Mesenchymal stem cell (in vitro differentiated cells and primary cell): ENCODE measurements around the gene IKZF1.

Experiments
- DNase-seq: peaks from one replicate; pipeline ENCODE4 v3.0.0-alpha.2; 2013
- H2AFZ ChIP-seq: one replicate; pipeline ENCODE4 v1.6.1; 2013; ENCODE audit warnings: low read depth, mild to moderate bottlenecking, control low read depth, inconsistent platforms, low read length, moderate library complexity
- H2AK5ac ChIP-seq: 2 replicates; pipeline ENCODE4 v1.6.1; 2013; ENCODE audit warnings: low read length, moderate library complexity, mild to moderate bottlenecking, inconsistent platforms; ENCODE audit not compliant: severe bottlenecking
- H2BK120ac ChIP-seq: one replicate; pipeline ENCODE4 v1.6.1; 2013; ENCODE audit warnings: low read depth, mild to moderate bottlenecking, inconsistent platforms, low read length, moderate library complexity
- H2BK12ac ChIP-seq, 2 experiments: one replicate each; pipeline ENCODE4 v1.6.1; 2013; ENCODE audit warnings: inconsistent platforms in 2 of 2, low read length in 2 of 2, mild to moderate bottlenecking in 2 of 2, moderate library complexity in 2 of 2, control low read depth in 1 of 2
- H2BK15ac ChIP-seq: one replicate; pipeline ENCODE4 v1.6.1; 2013; ENCODE audit warnings: mild to moderate bottlenecking, low read depth, inconsistent platforms; ENCODE audit not compliant: poor library complexity, severe bottlenecking
- H2BK5ac ChIP-seq: 2 replicates; pipeline ENCODE4 v1.6.1; 2013; ENCODE audit warnings: low read depth, mild to moderate bottlenecking, low read length, control low read depth, inconsistent platforms; ENCODE audit not compliant: poor library complexity, severe bottlenecking
- H3K14ac ChIP-seq, 2 experiments: one replicate each; pipeline ENCODE4 v1.6.1; 2013; ENCODE audit warnings: inconsistent platforms in 2 of 2, low read length in 2 of 2, control low read depth in 1 of 2, mild to moderate bottlenecking in 1 of 2, moderate library complexity in 1 of 2
- H3K18ac ChIP-seq, 2 experiments: one replicate each; pipeline ENCODE4 v1.6.1; 2013; ENCODE audit warnings: inconsistent platforms in 2 of 2, low read length in 2 of 2, control low read depth in 1 of 2, low read depth in 1 of 2, mild to moderate bottlenecking in 1 of 2
- H3K23ac ChIP-seq, 2 experiments: one replicate each; pipeline ENCODE4 v1.6.1; 2013; ENCODE audit warnings: inconsistent platforms in 2 of 2, low read length in 2 of 2, mild to moderate bottlenecking in 2 of 2, moderate library complexity in 2 of 2, control low read depth in 1 of 2
- H3K27ac ChIP-seq: 2 replicates; pipeline ENCODE4 v1.5.1; 2013; ENCODE audit warnings: mild to moderate bottlenecking, moderate library complexity, low read length, control low read depth, inconsistent platforms; ENCODE audit not compliant: poor library complexity, severe bottlenecking
- H3K27me3 ChIP-seq, 2 experiments: 2 replicates each; pipeline versions ENCODE4 v1.6.1 to v1.7.0; 2013; ENCODE audit warnings: low read length in 2 of 2, mild to moderate bottlenecking in 2 of 2, moderate library complexity in 2 of 2, control low read depth in 1 of 2, inconsistent platforms in 1 of 2; ENCODE audit not compliant: control insufficient read depth in 1 of 2, insufficient read depth in 1 of 2
- H3K36me3 ChIP-seq, 2 experiments: 2 replicates each; pipeline versions ENCODE4 v1.6.1 to v1.7.0; 2013; ENCODE audit warnings: low read length in 2 of 2, control low read depth in 1 of 2, inconsistent platforms in 1 of 2, low read depth in 1 of 2, mild to moderate bottlenecking in 1 of 2; ENCODE audit not compliant: insufficient read depth in 2 of 2, control insufficient read depth in 1 of 2
- H3K4ac ChIP-seq, 2 experiments: one replicate each; pipeline ENCODE4 v1.6.1; 2013; ENCODE audit warnings: inconsistent platforms in 2 of 2, low read length in 2 of 2, mild to moderate bottlenecking in 2 of 2, moderate library complexity in 2 of 2, control low read depth in 1 of 2, low read depth in 1 of 2
- H3K4me1 ChIP-seq: 2 replicates; pipeline ENCODE4 v1.6.1; 2013; ENCODE audit warnings: low read depth, low read length, control low read depth; ENCODE audit not compliant: control insufficient read depth, insufficient read depth
- H3K4me2 ChIP-seq: 2 replicates; pipeline ENCODE4 v1.6.1; 2013; ENCODE audit warnings: low read length, mild to moderate bottlenecking, inconsistent platforms; ENCODE audit not compliant: poor library complexity, severe bottlenecking
- H3K4me3 ChIP-seq, 2 experiments: 2 replicates each; pipeline versions ENCODE4 v1.5.1 to v1.7.0; 2013; ENCODE audit warnings: low read length in 2 of 2, mild to moderate bottlenecking in 2 of 2, control low read depth in 1 of 2, low read depth in 1 of 2; ENCODE audit not compliant: insufficient read depth in 1 of 2
- H3K79me1 ChIP-seq: replicated peaks from 2 replicates; pipeline ENCODE4 v1.6.1; 2013; ENCODE audit warnings: mild to moderate bottlenecking, control low read depth, low read length, inconsistent platforms; ENCODE audit not compliant: poor library complexity, severe bottlenecking
- H3K9ac ChIP-seq: 2 replicates; pipeline ENCODE4 v1.7.0; 2013; ENCODE audit warnings: mild to moderate bottlenecking, low read length, moderate library complexity
- H3K9me3 ChIP-seq: 2 replicates; pipeline ENCODE4 v1.7.0; 2013; ENCODE audit warnings: mild to moderate bottlenecking, low read length; ENCODE audit not compliant: control insufficient read depth
- H4K8ac ChIP-seq: one replicate; pipeline ENCODE4 v1.6.1; 2013; ENCODE audit warnings: inconsistent platforms, mild to moderate bottlenecking, low read length, moderate library complexity
- H4K91ac ChIP-seq: one replicate; pipeline ENCODE4 v1.6.1; 2013; ENCODE audit warnings: mild to moderate bottlenecking, low read length, inconsistent platforms
- WGBS: methylation state at CpG from one replicate; pipeline ENCODE4 v1.1.7; 2013; ENCODE audit warnings: mixed read lengths; 5-methylcytosine and 5-hydroxymethylcytosine counted together

The IKZF1 gene

DNA sequence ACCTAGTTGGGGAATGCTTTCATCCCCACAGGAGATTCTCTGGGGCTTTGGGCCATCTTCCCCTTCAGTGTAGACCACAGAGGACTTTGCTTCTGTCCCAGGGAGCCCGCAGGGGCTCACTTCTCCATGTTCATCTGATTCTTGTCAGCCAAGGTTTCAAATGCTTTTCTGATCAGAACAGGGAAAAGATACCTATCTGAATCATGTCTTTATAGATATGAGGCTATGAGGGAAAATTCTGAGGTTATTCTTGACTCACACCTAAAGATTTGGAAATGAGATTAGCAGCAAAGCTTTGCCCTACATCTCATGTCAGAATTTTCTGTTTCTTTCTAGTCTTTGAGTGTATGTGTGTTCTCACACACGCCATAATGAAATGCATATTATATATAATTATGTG lies 92.3 kb downstream of the IKZF1 start:
- no peaks in the 10 kb centered on the region for H3K4me1 ChIP-seq
- no peak overlapping the region for H3K4me2 ChIP-seq
- H4K91ac ChIP-seq, result no peak overlapping the region
- no peak overlapping the region for H3K23ac ChIP-seq
- no peak overlapping the region for H3K9ac ChIP-seq
- no peak overlapping the region for H2BK5ac ChIP-seq
- no peaks in the 10 kb centered on the region for H3K36me3 ChIP-seq
- no peak overlapping the region for H4K8ac ChIP-seq
- DNase-seq, result no peak
- H2BK15ac ChIP-seq, result no peak overlapping the region
- H3K9me3 ChIP-seq, result no peaks in the 10 kb centered on the region
- H2BK12ac ChIP-seq, result no peak overlapping the region
- H3K79me1 ChIP-seq, result no peaks in the 10 kb centered on the region
- WGBS, result 75% methylated on average over 1 of the region's 2 CpGs
- H2AFZ ChIP-seq, result no peak overlapping the region
- no peak overlapping the region for H3K14ac ChIP-seq
- H3K4me3 ChIP-seq, result no peak overlapping the region
- H2AK5ac ChIP-seq, result no peak overlapping the region
- no peak overlapping the region for H3K18ac ChIP-seq
- no peak overlapping the region for H3K27ac ChIP-seq
- H2BK120ac ChIP-seq, result no peak overlapping the region
- peaks cover 3 to 46% of the 10 kb centered on the region in 2 experiments for H3K27me3 ChIP-seq
- H3K4ac ChIP-seq, result no peak overlapping the region

DNA sequence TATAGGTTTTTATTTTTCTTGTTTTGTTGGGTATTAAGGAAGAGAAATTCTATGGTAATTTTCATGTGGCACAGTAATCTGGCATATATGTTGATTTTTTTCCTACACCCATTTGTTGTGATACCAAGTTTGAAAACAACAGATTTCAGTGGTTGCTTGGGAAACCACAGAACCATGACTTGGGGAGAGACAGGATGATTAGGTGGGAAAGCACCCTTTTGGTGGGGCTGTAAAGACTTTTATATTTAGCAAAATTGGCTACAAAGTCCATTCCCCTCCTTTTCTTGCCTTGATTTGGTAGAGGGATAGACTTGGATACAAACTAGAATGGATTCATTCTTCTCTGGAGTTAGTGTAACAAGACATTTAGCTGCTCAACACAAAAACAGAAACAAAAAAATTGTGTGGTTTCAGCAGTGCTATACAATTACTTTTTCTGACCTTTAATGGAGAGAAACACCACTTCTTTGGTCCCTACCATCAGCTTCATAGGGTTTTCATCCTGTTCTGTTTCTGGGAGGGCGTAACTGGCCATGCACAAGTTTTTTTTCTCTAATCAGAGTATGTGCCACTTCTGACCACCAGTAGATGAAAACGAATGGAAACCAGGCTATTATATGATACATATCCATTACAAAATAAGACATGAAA lies 92.9 kb downstream of the IKZF1 start:
- no peak overlapping the region for H3K4me3 ChIP-seq
- H3K27me3 ChIP-seq, result peaks cover 1 to 50% of the 10 kb centered on the region in 2 experiments
- H3K79me1 ChIP-seq, result no peaks in the 10 kb centered on the region
- no peaks in the 10 kb centered on the region for H3K36me3 ChIP-seq
- no peak for DNase-seq
- H3K27ac ChIP-seq, result no peak overlapping the region
- no peak overlapping the region for H2AK5ac ChIP-seq
- H2BK5ac ChIP-seq, result no peak overlapping the region
- no peak overlapping the region for H2AFZ ChIP-seq
- 75% methylated on average over 1 of the region's 2 CpGs for WGBS
- H3K14ac ChIP-seq, result no peak overlapping the region
- H2BK12ac ChIP-seq, result no peak overlapping the region
- no peak overlapping the region for H3K4me2 ChIP-seq
- H4K8ac ChIP-seq, result no peak overlapping the region
- H2BK120ac ChIP-seq, result no peak overlapping the region
- H3K4ac ChIP-seq, result no peak overlapping the region
- no peaks in the 10 kb centered on the region for H3K4me1 ChIP-seq
- no peaks in the 10 kb centered on the region for H3K9me3 ChIP-seq
- H2BK15ac ChIP-seq, result no peak overlapping the region
- H3K23ac ChIP-seq, result no peak overlapping the region
- no peak overlapping the region for H3K18ac ChIP-seq
- H3K9ac ChIP-seq, result no peak overlapping the region
- no peak overlapping the region for H4K91ac ChIP-seq

DNA sequence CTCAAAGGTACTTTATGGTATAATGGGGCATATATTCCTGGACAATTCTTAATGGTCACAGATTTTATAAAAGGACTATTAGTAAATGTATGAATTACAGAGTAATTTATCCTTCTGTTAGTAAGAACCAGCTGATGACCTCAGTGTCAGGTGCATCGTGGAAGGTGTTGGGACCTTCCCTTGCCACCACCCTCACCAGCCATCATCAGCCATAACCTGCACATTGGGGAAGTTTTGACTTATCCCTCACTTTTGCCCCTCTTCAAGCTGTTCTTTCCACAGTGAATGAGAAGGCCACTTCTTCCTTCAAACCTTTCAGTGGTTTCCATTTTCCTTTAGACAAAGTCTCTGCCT lies 93.4 kb downstream of the IKZF1 start:
- H3K14ac ChIP-seq, result no peak overlapping the region
- H2BK12ac ChIP-seq, result no peak overlapping the region
- H3K4me1 ChIP-seq, result no peaks in the 10 kb centered on the region
- no peak overlapping the region for H3K4ac ChIP-seq
- H3K4me3 ChIP-seq, result no peak overlapping the region
- H3K36me3 ChIP-seq, result no peaks in the 10 kb centered on the region
- no peak overlapping the region for H3K4me2 ChIP-seq
- no peak overlapping the region for H4K91ac ChIP-seq
- H2BK15ac ChIP-seq, result no peak overlapping the region
- 58% methylated on average over 1 of the region's 1 CpG for WGBS
- no peak overlapping the region for H2AFZ ChIP-seq
- H3K79me1 ChIP-seq, result no peaks in the 10 kb centered on the region
- no peak overlapping the region for H4K8ac ChIP-seq
- H2BK120ac ChIP-seq, result no peak overlapping the region
- H3K9me3 ChIP-seq, result no peaks in the 10 kb centered on the region
- no peak overlapping the region for H3K18ac ChIP-seq
- H3K27me3 ChIP-seq, result peaks cover 0 to 55% of the 10 kb centered on the region in 2 experiments
- no peak overlapping the region for H2AK5ac ChIP-seq
- H3K23ac ChIP-seq, result no peak overlapping the region
- no peak overlapping the region for H2BK5ac ChIP-seq
- no peak for DNase-seq
- H3K27ac ChIP-seq, result no peak overlapping the region
- no peak overlapping the region for H3K9ac ChIP-seq

DNA sequence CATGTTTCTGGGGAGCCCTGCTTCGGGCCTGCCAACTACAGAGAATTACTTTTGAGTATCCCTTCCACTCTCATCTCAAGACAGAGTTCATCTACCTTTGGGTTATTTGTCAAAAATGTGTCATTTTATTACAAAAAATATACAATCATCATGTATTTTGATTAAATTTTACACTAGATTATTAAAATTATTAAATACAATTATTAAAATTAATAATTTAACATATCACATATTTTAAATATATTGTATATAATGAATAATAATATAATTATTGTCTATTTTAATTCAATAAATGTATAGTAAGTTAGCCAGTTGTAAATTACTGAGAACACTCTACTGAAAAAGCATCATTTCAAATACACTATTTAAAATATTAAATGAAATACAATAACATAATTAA lies 94.7 kb downstream of the IKZF1 start:
- no peak overlapping the region for H3K4ac ChIP-seq
- no peak overlapping the region for H2AFZ ChIP-seq
- no peak overlapping the region for H3K18ac ChIP-seq
- no peak overlapping the region for H2BK12ac ChIP-seq
- H3K4me1 ChIP-seq, result no peaks in the 10 kb centered on the region
- no peak overlapping the region for H4K91ac ChIP-seq
- no peak overlapping the region for H3K9ac ChIP-seq
- no peaks in the 10 kb centered on the region for H3K36me3 ChIP-seq
- no peaks in the 10 kb centered on the region for H3K79me1 ChIP-seq
- no peak overlapping the region for H2AK5ac ChIP-seq
- no peak overlapping the region for H2BK15ac ChIP-seq
- no peak overlapping the region for H4K8ac ChIP-seq
- no peak overlapping the region for H3K23ac ChIP-seq
- no peak overlapping the region for H3K4me2 ChIP-seq
- DNase-seq, result no peak
- WGBS, result 80% methylated on average over 1 of the region's 1 CpG
- no peak overlapping the region for H2BK5ac ChIP-seq
- no peaks in the 10 kb centered on the region for H3K9me3 ChIP-seq
- no peak overlapping the region for H2BK120ac ChIP-seq
- no peak overlapping the region for H3K14ac ChIP-seq
- peaks cover 0 to 66% of the 10 kb centered on the region in 2 experiments for H3K27me3 ChIP-seq
- H3K4me3 ChIP-seq, result no peak overlapping the region
- H3K27ac ChIP-seq, result no peak overlapping the region
